Thoracic aorta (tissue), 2 donors: Measurements from ENCODE around the gene SLCO3A1. TPM values are rescaled to one million over a fixed set of nuclear protein-coding genes. Genes with fewer than 3 reads are reported as not detected.

ENCODE experiments used
- ATAC-seq: fragments of 150-250 bp; one replicate; pipeline ENCODE4 v1.8.0; 2017; ENCODE audit warnings: low read depth; ENCODE audit not compliant: insufficient number of reproducible peaks, low FRiP score
- DNase-seq: peaks from one replicate; pipeline ENCODE4 v3.0.0-alpha.2; 2020; ENCODE audit warnings: low spot score
- H3K27ac ChIP-seq, 2 donors: fragments of 200-600 bp; sonication (generic); 1 replicate in 1 of 2; 2 replicates in 1 of 2; pipeline ENCODE4 v1.5.1; 2016; ENCODE audit warnings: mild to moderate bottlenecking in 2 of 2, moderate library complexity in 2 of 2
- H3K27me3 ChIP-seq: fragments of 200-600 bp; sonication (generic); replicated peaks from 2 replicates; pipeline ENCODE4 v1.6.0; 2016; ENCODE audit warnings: mild to moderate bottlenecking; ENCODE audit not compliant: insufficient read depth
- H3K36me3 ChIP-seq: fragments of 200-600 bp; sonication (generic); one replicate; pipeline ENCODE4 v1.5.1; 2016
- H3K4me1 ChIP-seq, 2 donors: fragments of 200-600 bp; sonication (generic); 1 replicate in 1 of 2; 2 replicates in 1 of 2; pipeline versions ENCODE4 v1.5.1 to v1.6.0; 2016; ENCODE audit warnings: low read depth in 2 of 2, mild to moderate bottlenecking in 1 of 2; ENCODE audit not compliant: control insufficient read depth in 1 of 2
- H3K4me3 ChIP-seq: fragments of 200-600 bp; sonication (generic); 2 replicates; pipeline ENCODE4 v1.5.1; 2016; ENCODE audit warnings: mild to moderate bottlenecking
- H3K9me3 ChIP-seq: fragments of 200-600 bp; sonication (generic); 2 replicates; pipeline ENCODE4 v1.5.1; 2016
- total RNA-seq, 2 donors: library from RNA; depleted of rRNA; stranded (reverse); fragments of >200 nt; gene quantifications; one replicate each; pipeline versions ENCODE4 v1.1.0 to v1.2.3, GENCODE V29; 2016
- TF ChIP-seq, protein P1 (sequence below): fragments of 200-600 bp; sonication (generic); IDR thresholded peaks from one replicate; pipeline ENCODE4 v1.5.1; 2019; ENCODE audit warnings: antibody characterized with exemption

Gene SLCO3A1
- total RNA-seq, 2 donors from 2014 or later, result 16.5 to 39.1 TPM

DNA sequence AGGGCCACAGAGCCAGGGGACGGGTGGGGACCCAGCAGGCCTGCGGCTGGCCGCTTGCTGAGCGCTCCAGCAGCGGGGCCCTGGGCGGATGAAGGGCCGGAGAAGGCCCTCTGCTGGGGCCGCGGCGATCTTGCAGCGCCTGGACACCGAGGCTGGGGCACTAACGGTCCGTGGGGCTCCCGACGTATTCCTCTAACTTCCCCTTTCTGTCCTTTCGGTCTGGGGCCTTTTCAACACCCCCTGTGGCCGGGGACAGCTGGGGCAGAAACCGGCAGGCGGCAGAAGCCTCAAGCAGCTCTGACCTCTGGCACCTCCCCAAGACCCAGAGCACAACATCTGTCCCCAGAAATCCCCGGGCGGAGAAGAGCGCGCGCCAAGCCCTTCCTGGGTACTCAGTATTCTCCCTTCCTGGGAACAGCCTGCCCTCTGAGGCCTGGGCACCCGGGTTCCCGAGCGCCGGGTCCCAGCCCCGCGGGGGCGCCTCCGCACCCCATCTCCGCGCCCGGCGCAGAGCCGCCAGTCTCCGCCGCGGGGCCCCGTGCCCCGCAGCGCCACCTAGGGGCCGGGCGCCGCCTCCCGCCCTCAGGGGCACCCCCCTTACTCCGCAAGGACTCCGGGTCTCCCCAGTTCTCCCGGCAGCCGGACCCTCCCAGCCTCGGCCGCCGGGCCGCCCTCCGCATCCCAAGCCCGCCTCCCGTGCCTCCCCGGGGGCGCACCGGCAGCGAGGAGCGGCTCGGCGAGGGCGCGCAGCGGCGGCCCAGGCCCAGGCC lies 582 bp upstream of the SLCO3A1 start:
- Histone ChIP-seq H3K27ac (peak overlapping the region; percentile 97 to 98), H3K4me3 (peak overlapping the region; percentile 94), H3K9me3 (no peaks in the 10 kb centered on the region), H3K27me3 (no peaks in the 10 kb centered on the region), H3K4me1 (peaks cover 35 to 48% of the 10 kb centered on the region in 2 donors), H3K36me3 (no peaks in the 10 kb centered on the region)
- TF ChIP-seq, protein P1, sequence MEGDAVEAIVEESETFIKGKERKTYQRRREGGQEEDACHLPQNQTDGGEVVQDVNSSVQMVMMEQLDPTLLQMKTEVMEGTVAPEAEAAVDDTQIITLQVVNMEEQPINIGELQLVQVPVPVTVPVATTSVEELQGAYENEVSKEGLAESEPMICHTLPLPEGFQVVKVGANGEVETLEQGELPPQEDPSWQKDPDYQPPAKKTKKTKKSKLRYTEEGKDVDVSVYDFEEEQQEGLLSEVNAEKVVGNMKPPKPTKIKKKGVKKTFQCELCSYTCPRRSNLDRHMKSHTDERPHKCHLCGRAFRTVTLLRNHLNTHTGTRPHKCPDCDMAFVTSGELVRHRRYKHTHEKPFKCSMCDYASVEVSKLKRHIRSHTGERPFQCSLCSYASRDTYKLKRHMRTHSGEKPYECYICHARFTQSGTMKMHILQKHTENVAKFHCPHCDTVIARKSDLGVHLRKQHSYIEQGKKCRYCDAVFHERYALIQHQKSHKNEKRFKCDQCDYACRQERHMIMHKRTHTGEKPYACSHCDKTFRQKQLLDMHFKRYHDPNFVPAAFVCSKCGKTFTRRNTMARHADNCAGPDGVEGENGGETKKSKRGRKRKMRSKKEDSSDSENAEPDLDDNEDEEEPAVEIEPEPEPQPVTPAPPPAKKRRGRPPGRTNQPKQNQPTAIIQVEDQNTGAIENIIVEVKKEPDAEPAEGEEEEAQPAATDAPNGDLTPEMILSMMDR, result peak; percentile 54
- ATAC-seq (peak; percentile 62), DNase-seq (no peak)

DNA sequence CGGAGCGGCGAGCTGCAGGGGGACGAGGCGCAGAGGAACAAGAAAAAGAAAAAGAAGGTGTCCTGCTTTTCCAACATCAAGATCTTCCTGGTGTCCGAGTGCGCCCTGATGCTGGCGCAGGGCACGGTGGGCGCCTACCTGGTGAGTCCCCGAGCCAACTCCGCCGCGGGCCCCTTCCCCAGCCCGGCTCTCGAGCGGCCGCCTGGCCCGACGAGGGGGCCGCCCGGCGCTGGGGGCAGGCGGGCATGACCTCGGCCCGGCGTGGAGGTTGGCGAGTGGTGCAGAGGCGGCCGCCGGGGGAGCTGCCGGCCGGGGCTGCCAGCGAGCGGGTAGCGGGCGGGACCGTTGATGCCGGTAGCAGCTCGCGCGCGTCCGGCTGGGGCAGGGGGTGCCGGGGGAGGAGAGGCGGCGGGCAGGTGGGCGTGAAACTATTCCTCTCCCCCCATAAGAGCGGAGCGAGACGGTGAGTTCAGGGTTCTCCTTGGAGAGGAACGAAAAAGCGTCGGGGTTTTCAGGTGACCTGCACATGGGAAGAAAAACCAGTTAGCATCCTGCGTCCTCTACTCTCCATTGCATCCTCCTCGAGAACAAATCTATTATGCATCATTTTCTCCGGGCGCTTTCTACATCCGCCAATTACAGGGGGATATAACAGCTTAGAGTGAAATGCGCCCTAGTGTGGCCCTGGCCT lies 585 bp downstream of the SLCO3A1 start:
- H3K4me1 ChIP-seq, result peaks cover 35 to 48% of the 10 kb centered on the region in 2 donors
- no peaks in the 10 kb centered on the region for H3K9me3 ChIP-seq
- peak overlapping the region; percentile 97 to 98 for H3K27ac ChIP-seq
- no peak for DNase-seq
- no peak for ATAC-seq
- H3K4me3 ChIP-seq, result peak overlapping the region; percentile 94
- TF ChIP-seq, protein P1, result no peak
- H3K36me3 ChIP-seq, result no peaks in the 10 kb centered on the region
- H3K27me3 ChIP-seq, result no peaks in the 10 kb centered on the region

DNA sequence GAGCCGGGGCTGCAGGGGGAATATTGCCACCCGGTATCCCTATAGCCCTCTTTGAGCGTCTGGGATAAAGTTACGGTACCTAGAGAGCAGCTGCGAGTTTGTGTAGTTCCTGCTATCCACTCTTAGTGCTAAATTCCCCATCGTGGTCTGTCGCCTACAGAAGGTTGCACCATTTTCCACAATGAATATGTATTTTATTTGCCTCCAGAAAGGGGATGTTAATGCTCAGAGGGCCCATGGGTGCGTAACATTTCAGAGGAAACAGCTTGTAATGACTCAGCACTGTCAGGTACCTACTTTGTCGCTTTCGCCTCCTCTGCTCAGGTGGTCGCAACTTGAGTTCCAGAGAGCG lies 1.1 kb downstream of the SLCO3A1 start:
- H3K9me3 ChIP-seq, result no peaks in the 10 kb centered on the region
- H3K27ac ChIP-seq, result peak overlapping the region; percentile 97 to 98
- peak overlapping the region; percentile 94 for H3K4me3 ChIP-seq
- no peak for DNase-seq
- no peaks in the 10 kb centered on the region for H3K36me3 ChIP-seq
- TF ChIP-seq, protein P1, result no peak
- no peak for ATAC-seq
- H3K4me1 ChIP-seq, result peaks cover 31 to 48% of the 10 kb centered on the region in 2 donors
- H3K27me3 ChIP-seq, result no peaks in the 10 kb centered on the region

DNA sequence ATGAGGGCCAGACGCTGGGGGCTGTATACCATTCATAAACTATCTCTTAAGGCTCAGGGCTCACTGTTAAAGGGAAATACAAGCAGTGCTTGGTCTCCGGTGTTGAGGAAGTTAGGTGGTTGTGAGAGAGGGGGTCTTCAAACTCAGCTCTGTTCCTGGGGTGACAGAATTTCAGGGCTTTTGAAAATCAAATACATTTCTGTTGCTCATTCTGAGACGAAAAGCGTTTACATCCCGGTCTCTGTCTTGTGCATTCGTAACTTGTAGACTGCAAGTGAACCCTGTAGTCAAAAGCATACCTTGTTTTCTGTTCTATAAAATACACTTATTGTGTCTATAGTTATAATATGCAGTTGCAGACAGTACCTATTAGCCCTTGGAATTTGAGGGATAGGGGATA lies 1.7 kb downstream of the SLCO3A1 start:
- H3K4me3 ChIP-seq, result peak overlapping the region; percentile 94
- H3K9me3 ChIP-seq, result no peaks in the 10 kb centered on the region
- no peaks in the 10 kb centered on the region for H3K27me3 ChIP-seq
- TF ChIP-seq, protein P1, result no peak
- no peaks in the 10 kb centered on the region for H3K36me3 ChIP-seq
- ATAC-seq (no peak), DNase-seq (no peak)
- H3K4me1 ChIP-seq, result peaks cover 31 to 48% of the 10 kb centered on the region in 2 donors
- peak overlapping the region; percentile 97 to 98 for H3K27ac ChIP-seq

DNA sequence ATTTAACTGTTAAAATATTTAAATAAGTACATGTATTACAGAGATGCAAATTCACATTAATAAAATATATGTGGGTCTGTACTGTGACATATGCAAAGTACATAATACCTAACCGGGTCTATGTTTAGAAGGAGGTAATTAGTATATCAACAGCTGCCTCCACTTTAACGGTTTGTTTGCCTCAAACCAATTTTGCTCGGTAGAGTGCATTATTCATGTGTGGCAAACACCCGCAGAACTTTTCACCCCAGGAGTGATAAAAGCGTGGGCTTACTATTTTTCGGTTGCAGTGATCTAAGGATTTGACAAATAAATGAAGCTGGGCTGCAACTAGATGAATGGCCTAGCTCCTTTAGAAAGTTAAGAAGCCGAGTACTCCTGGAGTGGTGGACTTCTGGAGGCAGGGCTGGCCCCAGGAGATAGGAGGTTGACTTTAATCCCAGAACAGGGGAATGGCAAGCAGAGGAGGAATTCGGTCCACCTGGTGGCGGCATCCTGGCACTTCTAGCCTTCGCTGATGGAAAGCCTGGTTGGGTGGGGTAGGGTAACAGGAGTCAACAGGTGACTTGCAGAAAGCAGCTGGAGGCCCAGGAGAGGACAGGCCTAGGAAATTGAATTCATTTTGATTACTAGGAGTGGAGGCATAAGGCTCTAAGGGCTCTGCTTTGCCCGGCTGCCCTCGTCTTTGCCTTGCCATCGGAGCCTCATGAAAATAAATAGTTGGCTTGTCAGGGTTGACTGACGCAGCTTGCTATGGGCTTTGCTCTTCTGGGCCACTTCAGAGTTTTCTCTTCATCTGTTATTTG lies 2.4 kb downstream of the SLCO3A1 start:
- H3K36me3 ChIP-seq, result no peaks in the 10 kb centered on the region
- TF ChIP-seq, protein P1, result no peak
- H3K9me3 ChIP-seq, result no peaks in the 10 kb centered on the region
- DNase-seq (no peak), ATAC-seq (no peak)
- H3K27me3 ChIP-seq, result no peaks in the 10 kb centered on the region
- H3K4me3 ChIP-seq, result peak overlapping the region; percentile 94
- H3K27ac ChIP-seq, result peak overlapping the region; percentile 38 to 97
- H3K4me1 ChIP-seq, result peaks cover 31 to 42% of the 10 kb centered on the region in 2 donors
